OCI-LY3 (cell line): ENCODE data around the gene HDDC3.

Experiments used
- EZH2phosphoT487 ChIP-seq: fragments of 200-600 bp; shearing (Covaris generic); IDR thresholded peaks from 2 replicates; pipeline ENCODE4 v1.6.1; 2018; ENCODE audit warnings: antibody characterized with exemption, mixed run types, low read depth
- TF ChIP-seq, protein P1 (sequence below): fragments of 200-600, 300-600 bp; sonication (generic); IDR thresholded peaks from 2 replicates; pipeline ENCODE4 v1.5.1; 2014; ENCODE audit warnings: antibody characterized with exemption, low read length, low read depth

DNA sequence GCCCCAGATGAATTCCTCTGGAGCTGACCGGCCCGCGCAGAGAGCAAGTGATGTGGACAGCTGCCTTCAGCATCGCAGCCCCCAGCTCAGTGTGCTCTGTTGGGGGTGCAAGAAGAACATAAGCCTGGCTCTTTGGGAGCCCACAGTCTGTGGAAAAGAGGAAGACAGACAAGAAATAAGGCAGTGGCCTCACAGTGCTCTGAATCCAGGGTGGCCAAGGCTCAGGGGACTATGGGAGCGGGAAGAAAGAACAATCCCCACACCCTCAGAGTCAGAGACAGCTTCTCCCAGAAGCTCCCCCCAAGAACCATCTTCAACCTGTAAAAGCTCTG, 277 bp upstream of the HDDC3 start:
- TF ChIP-seq, protein P1, sequence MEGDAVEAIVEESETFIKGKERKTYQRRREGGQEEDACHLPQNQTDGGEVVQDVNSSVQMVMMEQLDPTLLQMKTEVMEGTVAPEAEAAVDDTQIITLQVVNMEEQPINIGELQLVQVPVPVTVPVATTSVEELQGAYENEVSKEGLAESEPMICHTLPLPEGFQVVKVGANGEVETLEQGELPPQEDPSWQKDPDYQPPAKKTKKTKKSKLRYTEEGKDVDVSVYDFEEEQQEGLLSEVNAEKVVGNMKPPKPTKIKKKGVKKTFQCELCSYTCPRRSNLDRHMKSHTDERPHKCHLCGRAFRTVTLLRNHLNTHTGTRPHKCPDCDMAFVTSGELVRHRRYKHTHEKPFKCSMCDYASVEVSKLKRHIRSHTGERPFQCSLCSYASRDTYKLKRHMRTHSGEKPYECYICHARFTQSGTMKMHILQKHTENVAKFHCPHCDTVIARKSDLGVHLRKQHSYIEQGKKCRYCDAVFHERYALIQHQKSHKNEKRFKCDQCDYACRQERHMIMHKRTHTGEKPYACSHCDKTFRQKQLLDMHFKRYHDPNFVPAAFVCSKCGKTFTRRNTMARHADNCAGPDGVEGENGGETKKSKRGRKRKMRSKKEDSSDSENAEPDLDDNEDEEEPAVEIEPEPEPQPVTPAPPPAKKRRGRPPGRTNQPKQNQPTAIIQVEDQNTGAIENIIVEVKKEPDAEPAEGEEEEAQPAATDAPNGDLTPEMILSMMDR = no peak
- TF ChIP-seq EZH2phosphoT487 = no peak
